H9 (cell line): ENCODE results near the gene HAL. TPM values are rescaled to one million over a fixed set of nuclear protein-coding genes. Genes with fewer than 3 reads are reported as not detected.

Experiments
- DNase-seq: peaks from one replicate; pipeline ENCODE4 v3.0.0-alpha.2; 2017
- H2AFZ ChIP-seq: one replicate; pipeline ENCODE4 v1.6.1; 2013; ENCODE audit warnings: mild to moderate bottlenecking, low read length, control low read depth, moderate library complexity
- H2AK5ac ChIP-seq: 2 replicates; pipeline ENCODE4 v1.6.1; 2013; ENCODE audit warnings: low read length, control low read depth, mixed read lengths; ENCODE audit not compliant: insufficient read length
- H2BK120ac ChIP-seq: one replicate; pipeline ENCODE4 v1.6.1; 2013; ENCODE audit warnings: low read depth, mild to moderate bottlenecking, low read length, control low read depth, inconsistent platforms; ENCODE audit not compliant: poor library complexity, severe bottlenecking
- H2BK12ac ChIP-seq: 2 replicates; pipeline ENCODE4 v1.6.1; 2013; ENCODE audit warnings: low read length, control low read depth, mixed read lengths, low read depth; ENCODE audit not compliant: insufficient read length
- H2BK15ac ChIP-seq: 2 replicates; pipeline ENCODE4 v1.6.1; 2013; ENCODE audit warnings: low read depth, low read length, control low read depth
- H2BK20ac ChIP-seq: one replicate; pipeline ENCODE4 v1.6.1; 2013; ENCODE audit warnings: low read depth, mild to moderate bottlenecking, low read length, control low read depth, inconsistent platforms; ENCODE audit not compliant: poor library complexity, severe bottlenecking
- H2BK5ac ChIP-seq: 2 replicates; pipeline ENCODE4 v1.6.1; 2013; ENCODE audit warnings: low read length, control low read depth, mixed read lengths; ENCODE audit not compliant: insufficient read length
- H3K14ac ChIP-seq: 2 replicates; pipeline ENCODE4 v1.6.1; 2013; ENCODE audit warnings: low read length, control low read depth; ENCODE audit not compliant: insufficient read depth
- H3K18ac ChIP-seq: 2 replicates; pipeline ENCODE4 v1.6.1; 2013; ENCODE audit warnings: low read depth, mild to moderate bottlenecking, mixed read lengths, low read length, control low read depth; ENCODE audit not compliant: insufficient read length
- H3K23ac ChIP-seq: 2 replicates; pipeline ENCODE4 v1.6.1; 2013; ENCODE audit warnings: low read length, control low read depth, mixed read lengths, low read depth; ENCODE audit not compliant: insufficient read length
- H3K23me2 ChIP-seq: 2 replicates; pipeline ENCODE4 v1.6.1; 2013; ENCODE audit warnings: low read depth, mild to moderate bottlenecking, mixed read lengths, low read length, control low read depth; ENCODE audit not compliant: insufficient read length, poor library complexity, severe bottlenecking
- H3K27ac ChIP-seq: 2 replicates; pipeline ENCODE4 v1.5.1; 2013; ENCODE audit warnings: low read length, control low read depth, mixed read lengths, low read depth; ENCODE audit not compliant: insufficient read length
- H3K27me3 ChIP-seq: 2 replicates; pipeline ENCODE4 v1.6.1; 2013; ENCODE audit warnings: low read length, control low read depth, inconsistent platforms; ENCODE audit not compliant: insufficient read depth
- H3K4ac ChIP-seq: 2 replicates; pipeline ENCODE4 v1.6.1; 2013; ENCODE audit warnings: low read depth, mild to moderate bottlenecking, control low read depth, inconsistent platforms, low read length, moderate library complexity
- H3K4me1 ChIP-seq: 2 replicates; pipeline ENCODE4 v1.6.1; 2013; ENCODE audit warnings: low read length, control low read depth, inconsistent platforms; ENCODE audit not compliant: insufficient read depth
- H3K4me2 ChIP-seq: 2 replicates; pipeline ENCODE4 v1.6.1; 2013; ENCODE audit warnings: low read length, control low read depth, mixed read lengths; ENCODE audit not compliant: insufficient read length, insufficient read depth
- H3K56ac ChIP-seq: 2 replicates; pipeline ENCODE4 v1.6.1; 2013; ENCODE audit warnings: low read depth, mild to moderate bottlenecking, mixed read lengths, low read length, control low read depth; ENCODE audit not compliant: insufficient read length
- H3K79me1 ChIP-seq: 2 replicates; pipeline ENCODE4 v1.6.1; 2013; ENCODE audit warnings: low read depth, mild to moderate bottlenecking, moderate library complexity, low read length, control low read depth, inconsistent platforms; ENCODE audit not compliant: insufficient read depth, poor library complexity, severe bottlenecking
- H3K79me2 ChIP-seq: 2 replicates; pipeline ENCODE4 v1.6.1; 2013; ENCODE audit warnings: low read length, control low read depth, inconsistent platforms; ENCODE audit not compliant: insufficient read depth
- H3K9ac ChIP-seq: 2 replicates; pipeline ENCODE4 v1.6.1; 2013; ENCODE audit warnings: low read length, control low read depth, mixed read lengths; ENCODE audit not compliant: insufficient read length; ENCODE audit errors: extremely low read depth
- H3K9me3 ChIP-seq: one replicate; pipeline ENCODE4 v1.6.1; 2013; ENCODE audit warnings: low read depth, low read length, inconsistent platforms; ENCODE audit not compliant: control insufficient read depth
- H3T11ph ChIP-seq: one replicate; pipeline ENCODE4 v1.6.1; 2013; ENCODE audit warnings: mild to moderate bottlenecking, low read length, control low read depth, inconsistent platforms
- H4K20me1 ChIP-seq: one replicate; pipeline ENCODE4 v1.6.1; 2013; ENCODE audit not compliant: control insufficient read depth, insufficient read length, insufficient read depth
- H4K5ac ChIP-seq: 2 replicates; pipeline ENCODE4 v1.6.1; 2013; ENCODE audit warnings: low read depth, mild to moderate bottlenecking, mixed read lengths, low read length, control low read depth; ENCODE audit not compliant: insufficient read length
- H4K8ac ChIP-seq: replicated peaks from 2 replicates; pipeline ENCODE4 v1.6.1; 2013; ENCODE audit warnings: low read length, control low read depth, mixed read lengths, low read depth; ENCODE audit not compliant: insufficient read length
- H4K91ac ChIP-seq: 2 replicates; pipeline ENCODE4 v1.6.1; 2013; ENCODE audit warnings: low read depth, mild to moderate bottlenecking, moderate library complexity, mixed read lengths, low read length, control low read depth; ENCODE audit not compliant: insufficient read length
- H3K27ac Mint-ChIP-seq, 3 experiments: 2 replicates in 2 of 3; 3 replicates in 1 of 3; pipeline ENCODE4 v1.8.0; 2020 to 2021; ENCODE audit warnings: mixed read lengths in 3 of 3, mild to moderate bottlenecking in 1 of 3, moderate library complexity in 1 of 3
- H3K27me3 Mint-ChIP-seq: 2 replicates; pipeline ENCODE4 v1.8.0; 2021; ENCODE audit warnings: low read depth, mild to moderate bottlenecking, moderate library complexity, mixed read lengths
- H3K36me3 Mint-ChIP-seq, 3 experiments: 2 replicates in 2 of 3; 3 replicates in 1 of 3; pipeline ENCODE4 v1.8.0; 2020 to 2021; ENCODE audit warnings: low read depth in 3 of 3, mixed read lengths in 3 of 3; ENCODE audit not compliant: insufficient read depth in 1 of 3
- H3K4me1 Mint-ChIP-seq, 2 experiments: 2 replicates each; pipeline ENCODE4 v1.8.0; 2020; ENCODE audit warnings: mixed read lengths in 2 of 2
- H3K4me3 Mint-ChIP-seq, 2 experiments: 2 replicates in 1 of 2; 3 replicates in 1 of 2; pipeline ENCODE4 v1.8.0; 2020 to 2021; ENCODE audit warnings: mild to moderate bottlenecking in 2 of 2, mixed read lengths in 2 of 2, moderate library complexity in 1 of 2
- H3K9me3 Mint-ChIP-seq, 2 experiments: 2 replicates in 1 of 2; 3 replicates in 1 of 2; pipeline ENCODE4 v1.8.0; 2020; ENCODE audit warnings: mild to moderate bottlenecking in 2 of 2, mixed read lengths in 2 of 2, moderate library complexity in 1 of 2
- WGBS: extraction: QIAGEN DNeasy Blood & Tissue Kit; methylation state at CpG from one replicate; pipeline ENCODE4 v1.1.7; 2013; ENCODE audit warnings: missing lambda C conversion rate, low lambda C conversion rate, mixed read lengths; ENCODE audit not compliant: insufficient read length; ENCODE audit errors: extremely low coverage; 5-methylcytosine and 5-hydroxymethylcytosine counted together
- total RNA-seq: library from RNA; stranded (reverse); gene quantifications from 2 replicates; pipeline ENCODE4 v1.2.1, GENCODE V29; 2021
- TF ChIP-seq, protein P1 (sequence below): fragments of 200-600 bp; sonication (generic); conservative IDR thresholded peaks from 3 replicates; pipeline ENCODE4 v1.8.0; 2021; ENCODE audit warnings: antibody characterized with exemption, mild to moderate bottlenecking

Gene HAL
- total RNA-seq, 1 experiment from 2014 or later = 0.35 TPM

DNA sequence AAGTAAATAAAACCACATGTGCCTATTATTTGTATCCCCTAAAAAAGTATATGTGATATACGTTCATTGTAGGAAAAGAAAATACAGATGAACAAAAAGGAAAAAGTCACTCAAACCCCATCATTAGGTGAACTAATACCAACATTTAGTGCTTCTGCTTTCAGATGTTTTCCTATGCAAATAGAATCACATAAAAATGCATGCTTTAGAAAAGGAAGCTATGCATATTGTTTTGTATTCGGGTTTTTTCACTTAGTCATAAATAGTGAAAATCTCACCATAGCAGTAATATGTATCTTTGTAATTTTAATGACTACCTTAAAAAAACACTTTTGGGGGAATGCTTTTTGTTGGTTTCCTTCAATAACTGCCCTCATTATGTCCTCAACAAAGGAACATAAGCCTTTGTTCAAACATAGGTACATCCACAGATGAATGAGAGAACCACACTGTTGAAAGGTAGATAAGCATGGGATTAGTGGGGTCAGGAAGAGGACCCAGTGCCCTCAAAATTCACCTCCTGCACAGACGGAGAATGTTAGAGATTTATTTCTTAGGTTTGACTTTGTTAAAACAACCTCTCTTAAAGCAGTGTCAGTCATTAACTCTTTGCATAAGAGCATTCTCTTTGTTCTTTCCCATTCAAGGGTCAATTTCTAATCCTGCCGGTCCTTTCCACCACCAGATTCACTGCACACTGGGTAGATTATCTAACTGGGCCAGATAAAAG is 46.5 kb downstream of the HAL start:
- H3K36me3 Mint-ChIP-seq = peaks cover 0 to 12% (median 0%) of the 10 kb centered on the region in 3 experiments; a peak in 2 of 7 replicates
- H2BK20ac ChIP-seq = no peak overlapping the region
- no peaks in the 10 kb centered on the region for H3K9me3 ChIP-seq
- no peak overlapping the region for H2BK5ac ChIP-seq
- H4K91ac ChIP-seq = no peak overlapping the region
- H3K4me1 ChIP-seq = no peaks in the 10 kb centered on the region; the same call in 1 of the 2 replicates
- peak overlapping the region in 1 of 3 experiments; percentile 49; a peak in 1 of 7 replicates for H3K27ac Mint-ChIP-seq
- H3K4me1 Mint-ChIP-seq = peaks cover 19 to 29% of the 10 kb centered on the region in 2 experiments
- H4K5ac ChIP-seq = no peak overlapping the region
- no peak overlapping the region for H3K4ac ChIP-seq
- H2AK5ac ChIP-seq = no peak overlapping the region
- H3K4me2 ChIP-seq = no peak overlapping the region
- H4K8ac ChIP-seq = no peak overlapping the region
- H3K27ac ChIP-seq = no peak overlapping the region
- no peak overlapping the region for H3K14ac ChIP-seq
- H3K23ac ChIP-seq = no peak overlapping the region
- H2BK12ac ChIP-seq = no peak overlapping the region
- no peak overlapping the region for H2AFZ ChIP-seq
- H2BK15ac ChIP-seq = no peak overlapping the region
- H3T11ph ChIP-seq = no peak overlapping the region
- no peaks in the 10 kb centered on the region for H4K20me1 ChIP-seq
- no peak overlapping the region for H3K56ac ChIP-seq
- DNase-seq = no peak
- WGBS = no CpG with 5 or more reads among the region's 4 CpGs
- H3K9me3 Mint-ChIP-seq = peaks cover 3 to 10% of the 10 kb centered on the region in 2 experiments; a peak in 4 of 5 replicates
- no peak overlapping the region for H2BK120ac ChIP-seq
- no peak overlapping the region for H3K9ac ChIP-seq
- no peak overlapping the region for H3K18ac ChIP-seq
- peaks cover 16% of the 10 kb centered on the region for H3K27me3 Mint-ChIP-seq
- H3K79me2 ChIP-seq = no peaks in the 10 kb centered on the region
- H3K23me2 ChIP-seq = no peaks in the 10 kb centered on the region
- TF ChIP-seq, protein P1, sequence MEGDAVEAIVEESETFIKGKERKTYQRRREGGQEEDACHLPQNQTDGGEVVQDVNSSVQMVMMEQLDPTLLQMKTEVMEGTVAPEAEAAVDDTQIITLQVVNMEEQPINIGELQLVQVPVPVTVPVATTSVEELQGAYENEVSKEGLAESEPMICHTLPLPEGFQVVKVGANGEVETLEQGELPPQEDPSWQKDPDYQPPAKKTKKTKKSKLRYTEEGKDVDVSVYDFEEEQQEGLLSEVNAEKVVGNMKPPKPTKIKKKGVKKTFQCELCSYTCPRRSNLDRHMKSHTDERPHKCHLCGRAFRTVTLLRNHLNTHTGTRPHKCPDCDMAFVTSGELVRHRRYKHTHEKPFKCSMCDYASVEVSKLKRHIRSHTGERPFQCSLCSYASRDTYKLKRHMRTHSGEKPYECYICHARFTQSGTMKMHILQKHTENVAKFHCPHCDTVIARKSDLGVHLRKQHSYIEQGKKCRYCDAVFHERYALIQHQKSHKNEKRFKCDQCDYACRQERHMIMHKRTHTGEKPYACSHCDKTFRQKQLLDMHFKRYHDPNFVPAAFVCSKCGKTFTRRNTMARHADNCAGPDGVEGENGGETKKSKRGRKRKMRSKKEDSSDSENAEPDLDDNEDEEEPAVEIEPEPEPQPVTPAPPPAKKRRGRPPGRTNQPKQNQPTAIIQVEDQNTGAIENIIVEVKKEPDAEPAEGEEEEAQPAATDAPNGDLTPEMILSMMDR = no peak
- no peaks in the 10 kb centered on the region for H3K79me1 ChIP-seq
- no peaks in the 10 kb centered on the region for H3K27me3 ChIP-seq
- H3K4me3 Mint-ChIP-seq = no peak overlapping the region
